Peyer's patch (tissue), 4 donors: ENCODE data around the gene SUGP2.

ENCODE experiments used
- CTCF ChIP-seq, 6 experiments: fragments of 450-650 bp in 4 of 6; fragments of 200-600 bp in 2 of 6; sonication (generic) in 1 of 6; IDR thresholded peaks; one replicate each; pipeline ENCODE4 v1.5.1; 2017 to 2019; ENCODE audit warnings: antibody characterized with exemption in 6 of 6, mild to moderate bottlenecking in 3 of 6, moderate library complexity in 1 of 6
- POLR2A ChIP-seq, 2 donors: fragments of 450-650 bp; IDR thresholded peaks; one replicate each; pipeline ENCODE4 v1.5.1; 2017; ENCODE audit warnings: antibody characterized with exemption in 2 of 2, mild to moderate bottlenecking in 2 of 2, moderate library complexity in 2 of 2

DNA sequence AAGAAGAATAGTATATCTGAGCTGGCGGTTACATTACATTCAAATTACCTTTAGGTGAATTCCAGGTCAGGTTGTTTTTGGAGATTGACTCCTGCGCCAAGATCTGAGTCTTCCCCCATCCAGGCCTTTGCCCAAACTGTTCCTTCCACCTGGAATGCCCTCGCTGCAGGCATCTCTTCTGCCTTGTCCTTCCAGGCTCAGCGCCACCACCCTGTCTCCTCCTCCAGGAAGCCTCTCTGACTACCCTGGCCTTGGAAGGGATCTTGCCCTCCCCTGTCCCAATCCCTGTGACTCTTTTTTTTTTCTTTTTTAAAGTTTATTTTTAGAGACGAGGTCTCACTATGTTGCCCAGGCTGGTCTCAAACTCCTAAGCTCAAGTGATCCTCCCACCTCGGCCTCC is 90.6 kb downstream of the SUGP2 start:
- TF ChIP-seq CTCF (IDR thresholded peaks at IDR 0.05) (no peak), POLR2A (IDR thresholded peaks at IDR 0.05) (no peak)
